Epithelial cell of esophagus (primary cell): Measurements from ENCODE around the gene DARS1.

Experiments used
- DNase-seq: peaks from one replicate; pipeline ENCODE4 v3.0.0; 2010; ENCODE audit warnings: low read depth
- H3K4me3 ChIP-seq: 2 replicates; pipeline ENCODE4 v1.5.1; 2011; ENCODE audit warnings: mild to moderate bottlenecking, low read length, control low read depth
- CTCF ChIP-seq: IDR thresholded peaks from 2 replicates; pipeline ENCODE4 v1.5.1; 2011; ENCODE audit warnings: low read depth, mild to moderate bottlenecking, low read length, control low read depth, inconsistent platforms; ENCODE audit not compliant: insufficient read depth; ENCODE audit errors: missing control alignments

Gene DARS1

GRCh38 chr2:136010126-136010525, 24.7 kb upstream of the DARS1 start:
- no peak for TF ChIP-seq CTCF
- no peak overlapping the region for H3K4me3 ChIP-seq
- DNase-seq, result no peak

- no peak for DNase-seq
- no peak for TF ChIP-seq CTCF
- no peak overlapping the region for H3K4me3 ChIP-seq
Measured at GRCh38 chr2:136008205-136008865, 22.9 kb upstream of the DARS1 start.

GRCh38 chr2:136006658-136007057, 21.2 kb upstream of the DARS1 start:
- no peak for TF ChIP-seq CTCF
- DNase-seq, result no peak
- no peak overlapping the region for H3K4me3 ChIP-seq

GRCh38 chr2:136005462-136006196, 20.2 kb upstream of the DARS1 start:
- DNase-seq, result no peak
- no peak overlapping the region for H3K4me3 ChIP-seq
- TF ChIP-seq CTCF, result no peak

- DNase-seq, result no peak
- H3K4me3 ChIP-seq, result no peak overlapping the region
- no peak for TF ChIP-seq CTCF
Measured at GRCh38 chr2:136004965-136005364, 19.5 kb upstream of the DARS1 start.

GRCh38 chr2:136001131-136001530, 15.7 kb upstream of the DARS1 start:
- peak; percentile 24 for DNase-seq
- H3K4me3 ChIP-seq, result no peak overlapping the region
- TF ChIP-seq CTCF, result no peak
